Nephron (organoid): ENCODE measurements around the gene MYL9.

ENCODE experiments used
- H3K27ac Mint-ChIP-seq, 3 experiments: 2 replicates each; pipeline ENCODE4 v1.8.0; 2020; ENCODE audit warnings: mixed read lengths in 3 of 3, mild to moderate bottlenecking in 2 of 3, moderate library complexity in 1 of 3
- H3K27me3 Mint-ChIP-seq: 2 replicates; pipeline ENCODE4 v1.8.0; 2021; ENCODE audit warnings: low read depth, mild to moderate bottlenecking, moderate library complexity, mixed read lengths
- H3K36me3 Mint-ChIP-seq: 2 replicates; pipeline ENCODE4 v1.8.0; 2020; ENCODE audit warnings: low read depth, mixed read lengths
- H3K4me1 Mint-ChIP-seq: 2 replicates; pipeline ENCODE4 v1.8.0; 2020; ENCODE audit warnings: mixed read lengths
- H3K4me3 Mint-ChIP-seq, 3 experiments: 2 replicates each; pipeline ENCODE4 v1.8.0; 2020; ENCODE audit warnings: mild to moderate bottlenecking in 3 of 3, mixed read lengths in 3 of 3, moderate library complexity in 2 of 3
- H3K9me3 Mint-ChIP-seq: 2 replicates; pipeline ENCODE4 v1.8.0; 2020; ENCODE audit warnings: mixed read lengths
- CTCF ChIP-seq, 3 experiments: fragments of 200-600 bp; sonication (generic); IDR thresholded peaks; one replicate each; pipeline ENCODE4 v1.5.0; 2021; ENCODE audit warnings: antibody characterized with exemption in 3 of 3; ENCODE audit not compliant: unreplicated experiment in 3 of 3

Gene MYL9

GRCh38 chr20:36497856-36498255 is 43.5 kb upstream of the MYL9 start:
- Mint-ChIP-seq H3K4me1 (peaks cover 4% of the 10 kb centered on the region), H3K36me3 (peaks cover 46% of the 10 kb centered on the region), H3K27ac (no peak overlapping the region), H3K27me3 (no peaks in the 10 kb centered on the region), H3K9me3 (no peaks in the 10 kb centered on the region), H3K4me3 (no peak overlapping the region)
- no peak for TF ChIP-seq CTCF (IDR thresholded peaks at IDR 0.05; ENCODE audit: unreplicated experiment in 3 of 3)

GRCh38 chr20:36498386-36499179 is 42.7 kb upstream of the MYL9 start:
- H3K27me3 Mint-ChIP-seq = no peaks in the 10 kb centered on the region
- no peak overlapping the region for H3K4me3 Mint-ChIP-seq
- H3K9me3 Mint-ChIP-seq = no peaks in the 10 kb centered on the region
- no peak for TF ChIP-seq CTCF (IDR thresholded peaks at IDR 0.05; ENCODE audit: unreplicated experiment in 3 of 3)
- no peak overlapping the region for H3K27ac Mint-ChIP-seq
- H3K36me3 Mint-ChIP-seq = peaks cover 50% of the 10 kb centered on the region
- peaks cover 4% of the 10 kb centered on the region for H3K4me1 Mint-ChIP-seq

GRCh38 chr20:36499211-36499610 is 42.1 kb upstream of the MYL9 start:
- TF ChIP-seq CTCF (IDR thresholded peaks at IDR 0.05; ENCODE audit: unreplicated experiment in 3 of 3) = no peak
- H3K27me3 Mint-ChIP-seq = no peaks in the 10 kb centered on the region
- H3K27ac Mint-ChIP-seq = no peak overlapping the region
- no peaks in the 10 kb centered on the region for H3K9me3 Mint-ChIP-seq
- H3K4me3 Mint-ChIP-seq = no peak overlapping the region
- no peaks in the 10 kb centered on the region for H3K4me1 Mint-ChIP-seq
- H3K36me3 Mint-ChIP-seq = peaks cover 53% of the 10 kb centered on the region

DNA sequence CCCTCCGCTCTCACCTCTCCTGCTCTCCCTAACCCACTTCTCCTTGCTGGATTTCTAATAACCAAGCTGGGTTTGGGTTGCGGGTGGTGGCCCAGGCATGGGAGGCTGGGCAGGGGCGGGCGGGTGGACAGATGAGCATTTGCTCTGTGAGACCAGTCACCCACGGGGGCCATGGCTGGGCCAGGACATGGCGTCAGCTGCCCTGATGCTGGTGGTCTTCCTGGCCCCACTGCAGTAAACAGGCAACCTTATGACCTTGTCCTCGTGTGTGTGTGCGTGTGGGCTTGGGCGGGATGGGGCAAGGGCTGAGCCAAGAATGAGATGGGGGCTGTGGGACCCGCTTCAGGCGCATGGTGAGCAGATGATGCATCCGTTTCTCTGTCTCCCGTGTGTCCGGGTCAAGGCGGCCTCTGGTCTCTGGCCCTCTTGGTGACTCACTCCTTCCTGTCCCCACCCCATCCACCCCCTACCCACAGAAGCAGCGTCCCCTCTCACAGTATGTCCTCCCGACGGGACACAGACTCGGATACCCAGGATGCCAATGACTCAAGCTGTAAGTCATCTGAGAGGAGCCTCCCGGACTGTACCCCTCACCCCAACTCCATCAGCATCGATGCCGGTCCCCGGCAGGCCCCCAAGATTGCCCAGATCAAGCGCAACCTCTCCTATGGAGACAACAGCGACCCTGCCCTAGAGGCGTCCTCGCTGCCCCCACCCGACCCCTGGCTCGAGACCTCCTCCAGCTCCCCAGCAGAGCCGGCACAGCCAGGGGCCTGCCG is 41.4 kb upstream of the MYL9 start:
- H3K27me3 Mint-ChIP-seq = no peaks in the 10 kb centered on the region
- peaks cover 60% of the 10 kb centered on the region for H3K36me3 Mint-ChIP-seq
- H3K27ac Mint-ChIP-seq = no peak overlapping the region

GRCh38 chr20:36501367-36502006 is 39.8 kb upstream of the MYL9 start:
- Mint-ChIP-seq H3K27me3 (no peaks in the 10 kb centered on the region), H3K4me1 (no peaks in the 10 kb centered on the region), H3K27ac (no peak overlapping the region), H3K36me3 (peaks cover 62% of the 10 kb centered on the region), H3K4me3 (no peak overlapping the region), H3K9me3 (no peaks in the 10 kb centered on the region)
- TF ChIP-seq CTCF (IDR thresholded peaks at IDR 0.05; ENCODE audit: unreplicated experiment in 3 of 3) = no peak

More for the DNA sequence above, 41.4 kb upstream of the MYL9 start:
- no peaks in the 10 kb centered on the region for H3K4me1 Mint-ChIP-seq
- TF ChIP-seq CTCF (IDR thresholded peaks at IDR 0.05; ENCODE audit: unreplicated experiment in 3 of 3) = no peak
- H3K4me3 Mint-ChIP-seq = no peak overlapping the region
- H3K9me3 Mint-ChIP-seq = no peaks in the 10 kb centered on the region
